Naive thymus-derived CD4-positive, alpha-beta T cell (primary cell): ENCODE results near the gene PDCD11. TPM values are rescaled to one million over a fixed set of nuclear protein-coding genes. Genes with fewer than 3 reads are reported as not detected.
A peak's percentile ranks its signal among the peaks of the same experiment; 100 is the strongest.
"Not testable (repeated sequence)": the region's sequence is repeated elsewhere in the genome, so short reads cannot be mapped to it uniquely, and the experiment has no call there.

Experiments used
- ATAC-seq: fragments of 150-1000 bp; cut with Tn5 transposase; 2 replicates; pipeline ENCODE4 v1.10.0; 2021; ENCODE audit warnings: mild to moderate bottlenecking, moderate library complexity
- CTCF ChIA-PET: fragments of 350-600 bp; sonication (Branson Sonifier 250); formaldehyde crosslinking; loops from one replicate; lab custom pipeline; 2021; ENCODE audit warnings: antibody characterized with exemption; lab: Charles Lee
- POLR2A ChIA-PET: fragments of 350-600 bp; sonication (Branson Sonifier 250); formaldehyde crosslinking; loops from one replicate; lab custom pipeline; 2021; ENCODE audit warnings: antibody characterized with exemption, inconsistent platforms; lab: Charles Lee
- DNase-seq, 9 donors: peaks; one replicate each; pipeline versions ENCODE4 v3.0.0 to v3.0.0-alpha.2; 2020 to 2022; ENCODE audit warnings: mixed read lengths in 1 of 9
- H3K27ac ChIP-seq: one replicate; pipeline ENCODE4 v1.7.0; 2013; ENCODE audit warnings: mild to moderate bottlenecking, low read depth, low read length, moderate library complexity
- H3K27me3 ChIP-seq, 2 donors: one replicate each; pipeline ENCODE4 v1.7.0; 2013; ENCODE audit warnings: low read length in 2 of 2, mild to moderate bottlenecking in 2 of 2, moderate library complexity in 2 of 2; ENCODE audit not compliant: control insufficient read depth in 2 of 2, insufficient read depth in 2 of 2
- H3K36me3 ChIP-seq, 3 experiments: 1 replicate in 2 of 3; 2 replicates in 1 of 3; pipeline ENCODE4 v1.7.0; 2013; ENCODE audit warnings: low read length in 3 of 3, mild to moderate bottlenecking in 3 of 3, moderate library complexity in 1 of 3; ENCODE audit not compliant: insufficient read depth in 3 of 3, control insufficient read depth in 2 of 3
- H3K4me1 ChIP-seq, 2 donors: one replicate each; pipeline ENCODE4 v1.7.0; 2013; ENCODE audit warnings: low read length in 2 of 2, mild to moderate bottlenecking in 2 of 2, moderate library complexity in 1 of 2; ENCODE audit not compliant: control insufficient read depth in 2 of 2, insufficient read depth in 2 of 2
- H3K4me3 ChIP-seq: 2 replicates; pipeline ENCODE4 v1.7.0; 2013; ENCODE audit warnings: mild to moderate bottlenecking, low read length
- H3K9me3 ChIP-seq, 3 experiments: 1 replicate in 2 of 3; 2 replicates in 1 of 3; pipeline ENCODE4 v1.7.0; 2013; ENCODE audit warnings: low read length in 3 of 3; ENCODE audit not compliant: control insufficient read depth in 2 of 3
- H3K27ac Mint-ChIP-seq, 9 donors: one replicate each; pipeline ENCODE4 v1.8.0; 2020 to 2022; ENCODE audit warnings: mixed read lengths in 9 of 9, mild to moderate bottlenecking in 8 of 9, moderate library complexity in 5 of 9, inconsistent platforms in 2 of 9
- H3K27me3 Mint-ChIP-seq, 5 donors: one replicate each; pipeline ENCODE4 v1.8.0; 2021 to 2022; ENCODE audit warnings: mixed read lengths in 5 of 5, mild to moderate bottlenecking in 1 of 5
- H3K36me3 Mint-ChIP-seq, 5 donors: one replicate each; pipeline ENCODE4 v1.8.0; 2020 to 2022; ENCODE audit warnings: mixed read lengths in 5 of 5, mild to moderate bottlenecking in 3 of 5, inconsistent platforms in 1 of 5
- H3K4me1 Mint-ChIP-seq, 7 donors: one replicate each; pipeline ENCODE4 v1.8.0; 2020 to 2022; ENCODE audit warnings: mixed read lengths in 7 of 7, mild to moderate bottlenecking in 3 of 7, inconsistent platforms in 1 of 7
- H3K4me3 Mint-ChIP-seq, 10 donors: one replicate each; pipeline ENCODE4 v1.8.0; 2020 to 2022; ENCODE audit warnings: mild to moderate bottlenecking in 10 of 10, mixed read lengths in 10 of 10, moderate library complexity in 6 of 10, inconsistent platforms in 2 of 10
- H3K9me3 Mint-ChIP-seq, 11 donors: one replicate each; pipeline ENCODE4 v1.8.0; 2020 to 2022; ENCODE audit warnings: mixed read lengths in 11 of 11, mild to moderate bottlenecking in 4 of 11, inconsistent platforms in 1 of 11, moderate library complexity in 1 of 11
- intact Hi-C, 2 donors: fragments of 100-400 bp; cut with micrococcal nuclease; formaldehyde crosslinking; loops; one replicate each; pipeline ENCODE4 v1.15.1; 2023
- polyA plus RNA-seq, 2 donors: library from polyadenylated mRNA; unstranded; fragments of 300-500 nt; fragmentation: Illumina TruSeq; gene quantifications; one replicate each; pipeline ENCODE4 v1.2.3, GENCODE V29; 2021
- total RNA-seq, 6 experiments: library from RNA in 5 of 6; stranded (reverse) in 5 of 6; gene quantifications; 1 replicate in 5 of 6; 2 replicates in 1 of 6; pipeline ENCODE4 v1.2.3 and lab custom pipeline; 2021 to 2026

PDCD11 gene
- total and polyA plus RNA-seq, 7 experiments from 2014 or later: 7.5 to 56.3 (median 31.9) TPM

- ChIA-PET POLR2A (interaction anchor here (1.0 kb wide), 1 partner anchor 46 kb away, joined by 4 read pairs; no protein-coding TSS in a partner anchor), CTCF (interaction anchor here (7.0 kb wide), 1 partner anchor 72 kb away, joined by 99 read pairs; no protein-coding TSS in a partner anchor)
- intact Hi-C loops: no loop called here
- Mint-ChIP-seq H3K4me1 (peaks cover 0 to 6% (median 0%) of the 10 kb centered on the region in 7 donors), H3K4me3 (no peak overlapping the region), H3K27ac (no peak overlapping the region), H3K36me3 (peaks cover 28 to 59% (median 46%) of the 10 kb centered on the region in 5 donors), H3K27me3 (no peaks in the 10 kb centered on the region), H3K9me3 (no peaks in the 10 kb centered on the region)
- ATAC-seq (no peak), DNase-seq (no peak)
- H3K4me3 ChIP-seq: no peak overlapping the region
- H3K4me1 ChIP-seq: no peaks in the 10 kb centered on the region
- H3K36me3 ChIP-seq: peaks cover 35 to 86% (median 38%) of the 10 kb centered on the region in 3 experiments
- no peaks in the 10 kb centered on the region for H3K27me3 ChIP-seq
- H3K27ac ChIP-seq: no peak overlapping the region
- no peaks in the 10 kb centered on the region for H3K9me3 ChIP-seq
Measured at GRCh38 chr10:103413564-103413963, 17.1 kb downstream of the PDCD11 start.

GRCh38 chr10:103415581-103415980 lies 19.2 kb downstream of the PDCD11 start:
- Histone ChIP-seq H3K27ac (no peak overlapping the region), H3K27me3 (no peaks in the 10 kb centered on the region), H3K4me3 (no peak overlapping the region), H3K4me1 (no peaks in the 10 kb centered on the region), H3K36me3 (peaks cover 48 to 91% (median 49%) of the 10 kb centered on the region in 3 experiments), H3K9me3 (no peaks in the 10 kb centered on the region)
- Mint-ChIP-seq H3K9me3 (no peaks in the 10 kb centered on the region), H3K36me3 (peaks cover 24 to 64% (median 46%) of the 10 kb centered on the region in 5 donors), H3K27me3 (no peaks in the 10 kb centered on the region), H3K4me1 (peaks cover 0 to 6% (median 0%) of the 10 kb centered on the region in 7 donors), H3K27ac (no peak overlapping the region), H3K4me3 (no peak overlapping the region)
- ChIA-PET CTCF (interaction anchor here (0.6 to 7.0 kb wide), 11 partner anchors 15 to 78 kb away, joined by 3 to 99 read pairs (median 4); partner anchors contain the start of genes CALHM2, CALHM3 and NEURL1), POLR2A (interaction anchor here (0.5 to 0.9 kb wide), 2 partner anchors 70 to 73 kb away, joined by 3 to 4 read pairs; no protein-coding TSS in a partner anchor)
- ATAC-seq (no peak), DNase-seq (no peak)
- intact Hi-C loops: loop anchor here in 1 of 2 donors (5.0 kb wide), 1 partner anchor 37 kb away; the partner anchor contains the start of gene CALHM2

GRCh38 chr10:103416436-103417147 lies 20.2 kb downstream of the PDCD11 start:
- ChIA-PET POLR2A (interaction anchor here (0.5 to 0.9 kb wide), 3 partner anchors 69 to 78 kb away, joined by 3 to 4 read pairs (median 3); no protein-coding TSS in a partner anchor), CTCF (interaction anchor here (0.7 to 7.0 kb wide), 12 partner anchors 10 to 82 kb away, joined by 3 to 99 read pairs (median 4); partner anchors contain the start of genes CALHM2 and NEURL1)
- no peaks in the 10 kb centered on the region for H3K27me3 Mint-ChIP-seq
- no peaks in the 10 kb centered on the region for H3K9me3 ChIP-seq
- H3K27ac ChIP-seq: no peak overlapping the region
- H3K27ac Mint-ChIP-seq: no peak overlapping the region
- intact Hi-C loops: loop anchor here (1.0 to 5.0 kb wide), 5 partner anchors 36 to 270 kb away; partner anchors contain the start of gene CALHM2 (in 1 of the 2)
- no peak overlapping the region for H3K4me3 Mint-ChIP-seq
- peak; percentile 29 to 62 (median 52) for DNase-seq
- ATAC-seq: peak; percentile 64
- no peaks in the 10 kb centered on the region for H3K27me3 ChIP-seq
- H3K36me3 Mint-ChIP-seq: peaks cover 27 to 69% (median 50%) of the 10 kb centered on the region in 5 donors
- H3K9me3 Mint-ChIP-seq: no peaks in the 10 kb centered on the region
- H3K4me1 ChIP-seq: no peaks in the 10 kb centered on the region
- no peak overlapping the region for H3K4me3 ChIP-seq
- peaks cover 48 to 96% (median 49%) of the 10 kb centered on the region in 3 experiments for H3K36me3 ChIP-seq
- peaks cover 0 to 6% (median 0%) of the 10 kb centered on the region in 7 donors for H3K4me1 Mint-ChIP-seq

- CTCF ChIA-PET: interaction anchor here (0.7 to 7.0 kb wide), 11 partner anchors 10 to 82 kb away, joined by 3 to 99 read pairs (median 4); partner anchors contain the start of genes CALHM2 and NEURL1
- not testable (repeated sequence) for H3K27ac Mint-ChIP-seq, H3K4me3 Mint-ChIP-seq, DNase-seq, H3K4me1 Mint-ChIP-seq, H3K27me3 ChIP-seq, H3K9me3 Mint-ChIP-seq, H3K4me1 ChIP-seq, ATAC-seq, H3K27ac ChIP-seq, H3K9me3 ChIP-seq, H3K4me3 ChIP-seq, H3K27me3 Mint-ChIP-seq
- peaks cover 48 to 94% (median 49%) of the 10 kb centered on the region in 3 experiments for H3K36me3 ChIP-seq
- intact Hi-C loops: loop anchor here (1.0 to 5.0 kb wide), 5 partner anchors 35 to 269 kb away; partner anchors contain the start of gene CALHM2 (in 1 of the 2)
- POLR2A ChIA-PET: interaction anchor here (0.6 to 0.8 kb wide), 2 partner anchors 77 to 129 kb away, joined by 3 read pairs; no protein-coding TSS in a partner anchor
- H3K36me3 Mint-ChIP-seq: peaks cover 27 to 69% (median 50%) of the 10 kb centered on the region in 5 donors
Measured at GRCh38 chr10:103417148-103417469, 20.7 kb downstream of the PDCD11 start.

- peaks cover 52 to 94% (median 53%) of the 10 kb centered on the region in 3 experiments for H3K36me3 ChIP-seq
- Mint-ChIP-seq H3K4me3 (no peak overlapping the region), H3K27ac (no peak overlapping the region), H3K4me1 (peaks cover 0 to 6% (median 0%) of the 10 kb centered on the region in 7 donors), H3K27me3 (no peaks in the 10 kb centered on the region), H3K9me3 (no peaks in the 10 kb centered on the region), H3K36me3 (peaks cover 27 to 73% (median 54%) of the 10 kb centered on the region in 5 donors)
- H3K9me3 ChIP-seq: no peaks in the 10 kb centered on the region
- ATAC-seq (no peak), DNase-seq (no peak)
- CTCF ChIA-PET: interaction anchor here (0.6 to 7.0 kb wide), 8 partner anchors 11 to 1289 kb away, joined by 3 to 99 read pairs (median 8); partner anchors contain the start of gene CALHM2
- no peaks in the 10 kb centered on the region for H3K4me1 ChIP-seq
- no peaks in the 10 kb centered on the region for H3K27me3 ChIP-seq
- intact Hi-C loops: loop anchor here (1.0 to 5.0 kb wide), 5 partner anchors 35 to 269 kb away; partner anchors contain the start of gene CALHM2 (in 1 of the 2)
- H3K27ac ChIP-seq: no peak overlapping the region
- POLR2A ChIA-PET: interaction anchor here (0.6 kb wide), 1 partner anchor 129 kb away, joined by 3 read pairs; no protein-coding TSS in a partner anchor
- H3K4me3 ChIP-seq: no peak overlapping the region
Measured at GRCh38 chr10:103417601-103418000, 21.2 kb downstream of the PDCD11 start.

GRCh38 chr10:103419101-103419500 lies 22.7 kb downstream of the PDCD11 start:
- POLR2A ChIA-PET: no interaction called here
- Histone ChIP-seq H3K4me1 (no peaks in the 10 kb centered on the region), H3K27ac (no peak overlapping the region), H3K4me3 (no peak overlapping the region), H3K27me3 (no peaks in the 10 kb centered on the region), H3K36me3 (peaks cover 42 to 94% (median 46%) of the 10 kb centered on the region in 3 experiments), H3K9me3 (no peaks in the 10 kb centered on the region)
- no peaks in the 10 kb centered on the region for H3K27me3 Mint-ChIP-seq
- H3K4me1 Mint-ChIP-seq: peaks cover 0 to 6% (median 0%) of the 10 kb centered on the region in 7 donors
- H3K27ac Mint-ChIP-seq: no peak overlapping the region
- H3K4me3 Mint-ChIP-seq: no peak overlapping the region
- H3K36me3 Mint-ChIP-seq: peaks cover 24 to 77% (median 56%) of the 10 kb centered on the region in 5 donors
- DNase-seq: no peak
- no peaks in the 10 kb centered on the region for H3K9me3 Mint-ChIP-seq
- ATAC-seq: no peak
- intact Hi-C loops: loop anchor here in 1 of 2 donors (5.0 kb wide), 1 partner anchor 33 kb away; the partner anchor contains the start of gene CALHM2
- CTCF ChIA-PET: interaction anchor here (0.6 to 7.0 kb wide), 4 partner anchors 35 to 79 kb away, joined by 3 to 99 read pairs (median 6); no protein-coding TSS in a partner anchor
